Spinal cord (tissue), 10 donors: ENCODE results near the gene ATP4B. TPM values are rescaled to one million over a fixed set of nuclear protein-coding genes. Genes with fewer than 3 reads are reported as not detected.

Source experiments
- DNase-seq, 6 donors: peaks; one replicate each; pipeline versions ENCODE4 v3.0.0 to v3.0.0-alpha.2; 2013 to 2015; ENCODE audit warnings: low spot score in 6 of 6, low read depth in 4 of 6
- H3K27ac ChIP-seq: one replicate; pipeline ENCODE4 v1.5.1; 2013; ENCODE audit warnings: low read depth, low read length, control low read depth
- H3K27me3 ChIP-seq: one replicate; pipeline ENCODE4 v1.6.1; 2013; ENCODE audit warnings: low read length; ENCODE audit not compliant: control insufficient read depth, insufficient read depth
- H3K36me3 ChIP-seq: one replicate; pipeline ENCODE4 v1.6.1; 2013; ENCODE audit warnings: low read length; ENCODE audit not compliant: control insufficient read depth, insufficient read depth
- H3K4me1 ChIP-seq: one replicate; pipeline ENCODE4 v1.6.1; 2013; ENCODE audit warnings: low read length; ENCODE audit not compliant: control insufficient read depth, insufficient read depth
- H3K4me3 ChIP-seq: one replicate; pipeline ENCODE4 v1.5.1; 2013; ENCODE audit warnings: low read depth, low read length, control low read depth
- H3K9me3 ChIP-seq: one replicate; pipeline ENCODE4 v1.6.1; 2013; ENCODE audit warnings: low read length; ENCODE audit not compliant: control insufficient read depth, insufficient read depth
- WGBS: methylation state at CpG from one replicate; pipeline ENCODE4 v1.1.5; 2013; ENCODE audit warnings: missing lambda C conversion rate; ENCODE audit not compliant: insufficient coverage; 5-methylcytosine and 5-hydroxymethylcytosine counted together
- polyA plus RNA-seq, 2 donors: library from polyadenylated mRNA; unstranded; fragments of 120-200 nt; gene quantifications; one replicate each; pipeline ENCODE4 v1.2.1, GENCODE V29; 2013; ENCODE audit not compliant: insufficient read length in 2 of 2
- total RNA-seq, 2 donors: library from RNA; depleted of rRNA in 1 of 2; stranded (reverse); fragments of 120-200 nt in 1 of 2; fragments of >200 nt in 1 of 2; gene quantifications; one replicate each; pipeline versions ENCODE4 v1.2.3 to v1.2.4, GENCODE V29; 2013 to 2014
- donor health status: healthy.

Gene ATP4B
- total and polyA plus RNA-seq, 4 donors, result 0.20 to 2.6 (median 1.3) TPM

DNA sequence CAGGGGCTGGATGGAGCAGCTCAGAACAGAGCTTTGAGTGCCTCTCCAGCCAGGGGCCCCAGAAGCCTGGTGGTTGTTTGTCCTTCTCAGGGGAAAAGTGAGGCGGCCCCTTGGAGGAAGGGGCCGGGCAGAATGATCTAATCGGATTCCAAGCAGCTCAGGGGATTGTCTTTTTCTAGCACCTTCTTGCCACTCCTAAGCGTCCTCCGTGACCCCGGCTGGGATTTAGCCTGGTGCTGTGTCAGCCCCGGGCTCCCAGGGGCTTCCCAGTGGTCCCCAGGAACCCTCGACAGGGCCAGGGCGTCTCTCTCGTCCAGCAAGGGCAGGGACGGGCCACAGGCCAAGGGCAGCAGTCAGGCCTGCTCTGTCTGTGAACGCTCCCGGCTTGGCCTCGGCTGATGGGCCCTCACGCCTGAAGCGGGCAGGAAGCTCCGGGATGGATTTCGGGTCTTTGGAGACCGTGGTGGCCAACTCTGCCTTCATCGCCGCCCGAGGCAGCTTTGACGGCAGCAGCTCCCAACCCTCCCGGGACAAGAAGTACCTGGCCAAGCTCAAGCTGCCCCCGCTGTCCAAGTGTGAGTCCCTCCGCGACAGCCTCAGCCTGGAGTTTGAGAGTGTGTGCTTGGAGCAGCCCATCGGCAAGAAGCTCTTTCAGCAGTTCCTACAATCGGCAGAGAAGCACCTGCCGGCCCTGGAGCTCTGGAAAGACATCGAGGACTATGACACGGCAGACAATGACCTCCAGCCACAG is 9.1 kb upstream of the ATP4B start, which contains the start of gene GRK1:
Gene GRK1, plus strand, starts transcription at position 269 of the 751 bp plus-strand sequence. Its CDS starts 168 bp downstream, at position 437.
- no peaks in the 10 kb centered on the region for H3K9me3 ChIP-seq
- H3K4me3 ChIP-seq, result no peak within 1 kb of the TSS
- H3K4me1 ChIP-seq, result peaks cover 4% of the 10 kb centered on the region
- H3K36me3 ChIP-seq, result no peaks in the 10 kb centered on the region
- H3K27me3 ChIP-seq, result no peaks in the 10 kb centered on the region
- DNase-seq, result no peak
- no peak within 1 kb of the TSS for H3K27ac ChIP-seq
- 75% methylated on average over 32 of the region's 32 CpGs for WGBS

DNA sequence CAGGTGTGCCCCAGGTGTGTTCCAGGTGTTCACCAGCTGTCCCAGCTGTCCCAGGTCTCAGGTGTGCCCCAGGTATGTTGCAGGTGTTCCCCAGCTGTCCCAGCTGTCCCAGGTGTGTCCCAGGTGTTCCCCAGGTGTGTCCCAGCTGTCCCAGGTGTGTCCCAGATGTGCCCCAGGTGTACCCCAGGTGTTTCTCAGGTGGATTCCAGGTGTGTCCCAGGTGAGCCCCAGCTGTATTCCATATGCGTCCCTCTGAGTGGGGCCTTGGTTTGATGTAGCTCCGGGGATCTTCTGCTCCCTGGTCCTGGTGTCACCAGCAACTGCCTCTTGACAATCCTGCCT is 8.3 kb upstream of the ATP4B start:
- 96% methylated on average over 2 of the region's 2 CpGs for WGBS

DNA sequence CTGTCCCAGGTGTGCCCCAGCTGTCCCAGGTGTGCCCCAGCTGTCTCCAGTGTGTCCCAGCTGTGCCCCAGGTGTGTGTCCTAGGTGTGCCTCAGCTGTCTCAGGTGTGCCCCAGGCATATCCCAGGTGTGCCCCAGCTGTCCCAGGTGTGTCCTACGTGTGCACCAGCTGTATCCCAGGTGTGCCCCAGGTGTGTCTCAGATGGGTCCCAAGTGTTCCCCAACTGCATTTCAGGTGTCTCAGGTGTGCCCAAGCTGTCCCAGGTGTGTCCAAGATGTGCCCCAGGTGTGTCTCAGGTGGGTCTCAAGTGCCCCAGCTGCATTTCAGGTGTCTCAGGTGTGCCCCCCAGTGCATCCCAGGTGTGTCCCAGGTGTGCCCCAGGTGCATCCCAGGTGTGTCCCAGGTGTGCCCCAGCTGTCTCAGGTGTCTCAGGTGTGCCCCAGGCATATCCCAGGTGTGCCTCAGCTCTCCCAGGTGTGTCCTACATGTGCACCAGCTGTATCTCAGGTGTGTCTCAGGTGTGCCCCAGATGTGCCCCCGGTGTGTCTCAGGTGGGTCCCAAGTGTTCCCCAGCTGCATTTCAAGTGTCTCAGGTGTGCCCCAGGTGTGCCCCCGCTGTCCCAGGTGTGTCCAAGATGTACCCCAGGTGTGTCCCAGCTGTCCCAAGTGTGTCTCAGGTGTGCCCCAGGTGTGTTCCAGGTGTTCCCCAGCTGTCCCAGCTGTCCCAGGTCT is 7.8 kb upstream of the ATP4B start:
- WGBS, result 91% methylated on average over 3 of the region's 3 CpGs
- Histone ChIP-seq H3K36me3 (no peaks in the 10 kb centered on the region), H3K4me1 (peaks cover 4% of the 10 kb centered on the region), H3K27me3 (no peaks in the 10 kb centered on the region), H3K4me3 (no peak overlapping the region), H3K9me3 (no peaks in the 10 kb centered on the region), H3K27ac (no peak overlapping the region)
- DNase-seq, result peak in 1 of 6 donors; percentile 34

More for the DNA sequence above, 8.3 kb upstream of the ATP4B start:
- Histone ChIP-seq H3K4me3 (no peak overlapping the region), H3K27ac (no peak overlapping the region), H3K27me3 (no peaks in the 10 kb centered on the region), H3K9me3 (no peaks in the 10 kb centered on the region), H3K4me1 (peaks cover 4% of the 10 kb centered on the region), H3K36me3 (no peaks in the 10 kb centered on the region)
- no peak for DNase-seq

DNA sequence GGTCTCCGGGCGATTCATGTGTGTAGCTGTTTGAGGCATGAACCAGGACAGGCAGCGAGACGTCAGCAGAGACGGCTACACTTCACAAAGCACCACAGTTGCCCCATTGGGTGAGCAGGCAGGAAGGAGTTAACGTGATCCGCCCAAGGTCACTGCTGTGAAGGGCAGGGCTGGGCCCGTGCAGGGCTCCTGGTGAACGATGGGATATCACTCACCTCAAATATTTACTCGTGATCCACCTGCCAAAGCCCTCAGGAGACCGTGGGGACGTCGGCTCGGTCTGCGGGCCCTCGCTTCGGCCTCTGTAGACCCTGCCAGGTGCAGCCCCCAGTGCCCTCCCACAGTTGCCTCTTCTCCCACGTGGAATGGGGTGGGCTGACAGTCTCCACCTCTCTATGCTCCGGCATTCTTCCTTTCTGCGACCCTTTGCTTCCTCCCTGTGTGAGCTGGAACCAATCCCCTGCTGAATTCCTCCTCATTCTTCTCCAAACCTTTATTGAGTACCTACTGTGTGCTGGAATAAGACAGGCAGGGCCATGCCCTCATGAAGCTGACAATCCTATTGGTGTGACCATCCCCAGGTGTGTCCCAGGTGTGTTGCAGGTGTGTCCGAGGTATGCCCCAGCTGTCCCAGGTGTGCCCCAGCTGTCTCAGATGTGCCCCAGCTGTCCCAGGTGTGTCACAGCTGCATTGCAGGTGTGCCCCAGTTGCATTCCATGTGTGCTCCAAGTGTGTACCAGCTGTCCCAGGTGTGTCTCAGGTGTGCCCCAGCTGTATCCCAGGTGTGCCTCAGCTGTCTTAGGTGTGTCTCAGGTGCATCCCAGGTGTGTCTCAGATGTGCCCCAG is 7.0 kb upstream of the ATP4B start:
- no peaks in the 10 kb centered on the region for H3K36me3 ChIP-seq
- no peak overlapping the region for H3K27ac ChIP-seq
- no peaks in the 10 kb centered on the region for H3K27me3 ChIP-seq
- no peak overlapping the region for H3K4me3 ChIP-seq
- H3K9me3 ChIP-seq, result no peaks in the 10 kb centered on the region
- H3K4me1 ChIP-seq, result peaks cover 4% of the 10 kb centered on the region
- 67% methylated on average over 20 of the region's 21 CpGs for WGBS
- no peak for DNase-seq

DNA sequence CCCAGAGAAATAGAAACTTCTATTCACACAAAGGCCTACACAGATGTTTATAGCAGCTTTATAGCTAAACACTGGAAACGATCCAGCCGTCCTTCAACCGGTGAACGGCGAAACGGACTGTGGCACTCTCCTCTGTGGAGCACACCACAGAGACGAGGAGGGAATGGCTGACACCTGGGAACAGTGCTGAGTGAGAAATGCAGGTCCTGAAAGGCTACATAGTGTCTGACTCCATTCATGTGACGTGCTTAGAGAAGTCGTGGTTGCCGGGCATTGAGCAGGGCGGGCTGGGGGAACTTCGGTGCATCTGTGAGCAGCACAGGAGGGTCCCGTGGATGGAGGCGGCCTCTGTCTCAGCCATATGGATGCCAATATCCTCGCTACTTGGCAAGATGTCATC is 5.9 kb upstream of the ATP4B start:
- peak in 1 of 6 donors; percentile 65 for DNase-seq
- no peak overlapping the region for H3K4me3 ChIP-seq
- no peaks in the 10 kb centered on the region for H3K36me3 ChIP-seq
- no peaks in the 10 kb centered on the region for H3K27me3 ChIP-seq
- H3K4me1 ChIP-seq, result peaks cover 4% of the 10 kb centered on the region
- H3K27ac ChIP-seq, result no peak overlapping the region
- no peaks in the 10 kb centered on the region for H3K9me3 ChIP-seq
- WGBS, result 48% methylated on average over 13 of the region's 15 CpGs

DNA sequence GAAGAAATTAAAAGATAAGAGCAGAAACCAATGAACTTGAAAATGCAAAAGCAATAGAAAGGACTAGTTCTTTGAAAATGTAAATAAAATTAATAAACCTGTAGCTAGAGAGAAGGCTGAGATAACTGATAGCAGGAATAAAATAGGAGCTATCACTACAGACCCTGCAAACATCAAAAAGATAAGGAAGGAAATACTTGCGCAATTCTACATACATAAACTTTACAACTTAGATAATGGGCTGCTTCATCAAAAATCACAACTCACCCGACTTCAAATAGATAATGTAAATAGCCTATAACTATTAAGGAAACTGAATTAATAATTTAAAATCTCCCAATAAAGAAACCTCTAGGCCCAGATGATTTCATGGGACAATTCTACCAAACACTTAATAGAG is 3.5 kb upstream of the ATP4B start:
- Histone ChIP-seq H3K9me3 (no peaks in the 10 kb centered on the region), H3K36me3 (peaks cover 3% of the 10 kb centered on the region), H3K4me1 (peaks cover 4% of the 10 kb centered on the region), H3K27ac (no peak overlapping the region), H3K27me3 (no peaks in the 10 kb centered on the region), H3K4me3 (no peak overlapping the region)
- no CpG with 5 or more reads among the region's 2 CpGs for whole genome bisulfite sequencing
- no peak for DNase-seq

DNA sequence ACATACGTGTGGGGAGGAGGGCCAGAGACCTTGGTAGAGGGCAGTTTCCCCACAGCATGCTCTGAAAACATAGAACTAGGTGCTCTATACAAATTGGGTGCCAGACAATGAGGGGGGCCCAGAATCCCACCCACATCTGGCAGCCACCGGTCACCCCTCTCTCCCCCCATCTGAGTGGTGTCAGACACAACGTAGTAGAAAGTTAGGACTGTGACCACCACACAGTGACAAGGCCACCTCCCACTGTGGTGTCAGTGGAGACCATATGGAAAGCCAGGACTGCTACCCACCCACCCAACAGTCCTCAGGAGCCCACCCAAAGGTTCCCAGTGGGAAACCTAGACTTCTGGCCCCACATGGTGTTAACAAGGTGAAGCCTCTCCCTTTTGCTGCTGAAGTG is 2.1 kb upstream of the ATP4B start:
- Histone ChIP-seq H3K27ac (no peak overlapping the region), H3K36me3 (peaks cover 6% of the 10 kb centered on the region), H3K9me3 (no peaks in the 10 kb centered on the region), H3K4me3 (no peak overlapping the region), H3K27me3 (no peaks in the 10 kb centered on the region), H3K4me1 (peaks cover 11% of the 10 kb centered on the region)
- no peak for DNase-seq
- no CpG with 5 or more reads among the region's 3 CpGs for WGBS

DNA sequence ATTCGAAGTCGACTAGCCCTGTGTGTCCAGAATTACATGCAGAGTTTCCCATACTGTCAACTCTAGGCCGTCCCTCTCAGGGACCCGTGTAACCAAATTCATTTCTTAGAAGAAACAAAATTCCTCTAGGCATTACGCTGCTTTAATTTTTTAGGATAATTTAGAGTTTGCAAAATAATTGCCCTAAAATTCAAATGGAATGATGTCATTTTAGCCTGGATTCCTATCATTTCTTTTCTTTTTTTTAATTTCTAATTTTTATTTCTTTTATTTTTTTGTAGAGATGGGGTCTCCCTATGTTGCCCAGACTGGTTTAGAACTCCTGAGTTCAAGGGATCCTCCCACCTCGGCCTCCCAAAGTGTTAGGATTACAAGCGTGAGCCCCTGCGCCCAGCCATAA is 1.3 kb upstream of the ATP4B start:
- 60% methylated on average over 2 of the region's 8 CpGs for WGBS
- DNase-seq, result no peak

DNA sequence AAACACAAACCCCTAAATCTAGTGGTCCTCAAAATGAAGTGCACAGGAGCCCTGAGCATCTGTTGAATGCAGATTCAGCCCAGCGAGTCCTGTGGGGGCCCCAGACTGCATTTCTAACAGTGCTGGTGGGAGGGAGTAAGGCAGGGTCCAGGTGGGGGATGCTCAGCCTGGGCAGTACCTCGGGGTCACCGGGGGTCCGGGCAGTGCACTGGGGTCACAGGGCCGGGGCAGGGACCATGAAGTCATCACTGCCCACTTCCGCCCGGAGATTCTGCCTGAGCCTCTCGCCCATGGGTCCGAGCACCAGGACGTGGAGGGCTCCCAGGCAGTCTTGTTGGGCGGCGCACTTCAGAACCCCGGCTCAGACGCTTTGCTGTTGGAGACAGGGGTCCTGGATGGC is 838 bp upstream of the ATP4B start:
- Histone ChIP-seq H3K27ac (no peak overlapping the region), H3K4me1 (peaks cover 17% of the 10 kb centered on the region), H3K36me3 (peaks cover 6% of the 10 kb centered on the region), H3K9me3 (no peaks in the 10 kb centered on the region), H3K4me3 (no peak overlapping the region), H3K27me3 (no peaks in the 10 kb centered on the region)
- no peak for DNase-seq
- WGBS, result 85% methylated on average over 14 of the region's 14 CpGs

More for the DNA sequence above, 1.3 kb upstream of the ATP4B start:
- Histone ChIP-seq H3K4me3 (no peak overlapping the region), H3K27ac (no peak overlapping the region), H3K27me3 (no peaks in the 10 kb centered on the region), H3K4me1 (peaks cover 19% of the 10 kb centered on the region), H3K9me3 (no peaks in the 10 kb centered on the region), H3K36me3 (peaks cover 6% of the 10 kb centered on the region)
